Measurements from ENCODE around the gene VAMP2.

DNA sequence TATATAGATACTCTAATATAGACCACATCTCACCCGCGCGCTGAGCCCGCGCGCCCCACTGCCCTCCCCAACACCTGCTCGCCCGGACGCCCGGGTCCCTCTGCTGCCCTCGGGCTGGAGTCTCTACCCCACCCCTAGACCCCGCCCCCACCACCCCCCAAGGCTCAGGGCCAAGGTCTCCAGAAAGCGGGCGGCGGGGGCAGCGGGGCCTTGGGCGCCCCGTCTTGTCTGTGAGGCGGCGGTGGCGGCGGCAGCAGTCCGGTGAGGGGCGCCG is 41.4 kb downstream of the VAMP2 start:
- TF ChIP-seq, protein P1, sequence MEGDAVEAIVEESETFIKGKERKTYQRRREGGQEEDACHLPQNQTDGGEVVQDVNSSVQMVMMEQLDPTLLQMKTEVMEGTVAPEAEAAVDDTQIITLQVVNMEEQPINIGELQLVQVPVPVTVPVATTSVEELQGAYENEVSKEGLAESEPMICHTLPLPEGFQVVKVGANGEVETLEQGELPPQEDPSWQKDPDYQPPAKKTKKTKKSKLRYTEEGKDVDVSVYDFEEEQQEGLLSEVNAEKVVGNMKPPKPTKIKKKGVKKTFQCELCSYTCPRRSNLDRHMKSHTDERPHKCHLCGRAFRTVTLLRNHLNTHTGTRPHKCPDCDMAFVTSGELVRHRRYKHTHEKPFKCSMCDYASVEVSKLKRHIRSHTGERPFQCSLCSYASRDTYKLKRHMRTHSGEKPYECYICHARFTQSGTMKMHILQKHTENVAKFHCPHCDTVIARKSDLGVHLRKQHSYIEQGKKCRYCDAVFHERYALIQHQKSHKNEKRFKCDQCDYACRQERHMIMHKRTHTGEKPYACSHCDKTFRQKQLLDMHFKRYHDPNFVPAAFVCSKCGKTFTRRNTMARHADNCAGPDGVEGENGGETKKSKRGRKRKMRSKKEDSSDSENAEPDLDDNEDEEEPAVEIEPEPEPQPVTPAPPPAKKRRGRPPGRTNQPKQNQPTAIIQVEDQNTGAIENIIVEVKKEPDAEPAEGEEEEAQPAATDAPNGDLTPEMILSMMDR (IDR thresholded peaks at IDR 0.05): no peak
- no peak for TF ChIP-seq POLR2A (IDR thresholded peaks at IDR 0.05)
